Activated naive CD4-positive, alpha-beta T cell treated with anti-CD3 and anti-CD28 coated beads, Interleukin-2, amount 10 ng/mL, durations not matched to agents 7 days and 5 days (primary cell): ENCODE measurements around the gene MINDY3.

ENCODE experiments used
- CTCF ChIA-PET: fragments of 350-600 bp; sonication (Branson Sonifier 250); formaldehyde crosslinking; loops from one replicate; lab custom pipeline; 2021; ENCODE audit warnings: antibody characterized with exemption; lab: Charles Lee
- DNase-seq: peaks from one replicate; pipeline ENCODE4 v3.0.0-alpha.2; 2020
- H3K27ac Mint-ChIP-seq: one replicate; pipeline ENCODE4 v1.8.0; 2021; ENCODE audit warnings: mild to moderate bottlenecking, moderate library complexity, mixed read lengths
- H3K27me3 Mint-ChIP-seq: one replicate; pipeline ENCODE4 v1.8.0; 2021; ENCODE audit warnings: mild to moderate bottlenecking, mixed read lengths
- H3K36me3 Mint-ChIP-seq: one replicate; pipeline ENCODE4 v1.8.0; 2021; ENCODE audit warnings: mixed read lengths
- H3K4me1 Mint-ChIP-seq: one replicate; pipeline ENCODE4 v1.8.0; 2021; ENCODE audit warnings: mixed read lengths
- H3K4me3 Mint-ChIP-seq: one replicate; pipeline ENCODE4 v1.8.0; 2021; ENCODE audit warnings: mild to moderate bottlenecking, moderate library complexity, mixed read lengths
- H3K9me3 Mint-ChIP-seq: one replicate; pipeline ENCODE4 v1.8.0; 2021; ENCODE audit warnings: mixed read lengths

The MINDY3 gene

DNA sequence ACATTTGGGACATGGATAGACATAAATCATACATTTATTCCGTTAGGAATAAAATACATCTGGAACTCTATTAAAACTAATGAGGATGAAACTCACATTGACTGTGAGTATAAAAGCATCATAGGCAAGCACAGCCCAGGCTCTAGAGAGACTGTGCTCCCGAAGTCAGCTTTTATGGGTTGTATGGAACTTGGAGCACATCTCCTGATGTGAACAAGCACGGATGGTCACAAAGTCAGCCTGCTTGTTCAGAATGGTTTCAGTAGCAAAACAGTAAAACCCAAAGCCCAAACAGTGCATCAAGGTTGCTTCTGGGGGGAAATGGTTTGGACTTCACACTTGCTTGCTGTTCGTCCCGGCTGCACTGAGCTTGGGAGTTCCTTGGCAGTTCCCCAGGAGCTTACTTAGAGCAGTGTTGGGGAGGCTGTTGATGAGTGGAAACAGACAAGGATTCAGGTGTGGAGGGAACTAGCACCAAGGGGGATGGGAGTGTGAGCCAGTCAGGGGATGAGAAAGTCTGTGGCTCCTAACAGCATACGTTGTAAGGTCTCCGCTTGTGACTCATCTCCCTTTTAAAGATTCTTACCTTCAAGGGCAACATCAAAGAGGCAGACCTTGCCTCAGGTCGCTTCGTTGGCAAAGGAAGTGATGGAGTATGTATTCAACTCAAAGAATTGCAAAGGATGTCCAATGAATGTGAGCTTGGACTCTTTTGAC, 120.9 kb downstream of the MINDY3 start:
- no peaks in the 10 kb centered on the region for H3K4me1 Mint-ChIP-seq
- no peak overlapping the region for H3K4me3 Mint-ChIP-seq
- H3K27me3 Mint-ChIP-seq, result peaks cover 5% of the 10 kb centered on the region
- no peak overlapping the region for H3K27ac Mint-ChIP-seq
- no peaks in the 10 kb centered on the region for H3K9me3 Mint-ChIP-seq
- CTCF ChIA-PET, result interaction anchor here (1.0 kb wide), 1 partner anchor 11 kb away, joined by 3 read pairs; no protein-coding TSS in a partner anchor
- H3K36me3 Mint-ChIP-seq, result no peaks in the 10 kb centered on the region
- no peak for DNase-seq

DNA sequence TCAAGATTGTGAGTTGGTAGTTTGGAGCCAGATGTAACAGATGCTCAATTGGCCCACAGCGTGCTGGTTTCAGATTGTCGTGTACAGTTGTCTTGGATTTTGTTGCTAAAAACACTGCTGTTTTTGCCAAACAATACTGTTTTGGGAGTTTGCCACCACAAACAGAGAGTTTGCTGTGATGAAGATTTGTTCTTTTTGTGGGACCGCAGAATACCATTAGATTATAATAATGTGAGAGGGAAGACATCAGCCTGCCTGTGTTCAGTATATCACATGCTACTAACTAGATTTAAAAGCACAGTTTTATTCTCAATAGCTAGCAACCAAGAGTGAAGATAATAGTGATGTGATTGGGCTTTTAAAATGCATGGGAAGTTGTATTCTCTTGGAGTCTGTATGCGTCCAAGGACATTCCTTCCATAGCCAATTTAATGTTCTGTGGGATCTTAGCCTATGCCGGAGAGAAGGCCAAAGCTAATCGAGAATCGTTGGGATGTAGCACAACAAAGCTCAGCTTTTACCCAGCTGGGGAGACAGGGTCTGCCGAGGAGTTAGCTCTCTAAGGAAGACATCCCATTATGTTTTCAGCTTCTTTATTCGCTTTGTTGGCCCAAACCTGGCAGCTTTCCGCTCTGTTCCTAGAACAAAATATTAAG, 121.9 kb downstream of the MINDY3 start:
- DNase-seq, result no peak
- Mint-ChIP-seq H3K4me1 (no peaks in the 10 kb centered on the region), H3K9me3 (no peaks in the 10 kb centered on the region), H3K4me3 (no peak overlapping the region), H3K27me3 (peaks cover 6% of the 10 kb centered on the region), H3K27ac (no peak overlapping the region), H3K36me3 (no peaks in the 10 kb centered on the region)
- CTCF ChIA-PET, result interaction anchor here (1.0 kb wide), 1 partner anchor 12 kb away, joined by 3 read pairs; no protein-coding TSS in a partner anchor

DNA sequence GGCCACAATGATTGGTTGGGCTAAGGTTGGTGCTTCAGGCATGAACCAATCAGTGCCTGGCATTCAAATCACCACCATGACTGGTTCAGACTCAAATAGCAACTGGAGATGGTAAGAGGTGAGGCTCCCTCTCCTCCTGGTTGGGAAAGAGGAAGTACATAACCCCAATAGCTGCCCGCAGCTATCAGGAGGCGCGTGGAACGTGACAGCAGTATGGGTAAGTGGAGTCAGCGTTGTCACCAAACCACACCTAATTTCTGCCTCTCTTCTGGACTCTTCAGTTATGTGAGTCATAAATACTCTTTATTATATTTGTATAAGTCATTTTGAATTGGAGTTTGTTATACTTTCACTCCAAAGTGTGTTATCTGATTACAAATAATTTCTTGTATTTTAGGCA, 122.7 kb downstream of the MINDY3 start:
- no peaks in the 10 kb centered on the region for H3K4me1 Mint-ChIP-seq
- H3K4me3 Mint-ChIP-seq, result no peak overlapping the region
- H3K27me3 Mint-ChIP-seq, result peaks cover 9% of the 10 kb centered on the region
- CTCF ChIA-PET, result no interaction called here
- no peaks in the 10 kb centered on the region for H3K9me3 Mint-ChIP-seq
- DNase-seq, result no peak
- no peak overlapping the region for H3K27ac Mint-ChIP-seq
- H3K36me3 Mint-ChIP-seq, result no peaks in the 10 kb centered on the region

DNA sequence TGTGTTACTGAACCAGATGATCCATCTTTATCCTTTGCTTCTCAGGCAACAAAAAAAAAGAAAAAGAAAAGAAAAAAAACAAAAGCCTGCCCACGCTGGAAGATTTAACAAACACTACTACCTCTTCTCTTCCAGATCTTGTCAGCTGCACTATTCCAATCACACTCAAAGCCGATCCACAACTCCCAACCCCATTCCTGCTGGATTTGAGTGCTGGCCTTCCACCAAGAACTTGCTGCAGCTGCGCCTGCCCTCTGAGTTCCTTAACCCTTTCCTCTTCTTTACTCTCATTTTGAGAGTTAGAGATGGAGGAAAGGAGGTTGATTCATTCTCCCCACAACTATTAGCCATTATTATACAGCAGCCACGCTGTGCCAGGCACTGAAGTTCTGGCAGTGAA, 124.5 kb downstream of the MINDY3 start:
- DNase-seq, result no peak
- no peaks in the 10 kb centered on the region for H3K9me3 Mint-ChIP-seq
- H3K27ac Mint-ChIP-seq, result no peak overlapping the region
- peaks cover 9% of the 10 kb centered on the region for H3K27me3 Mint-ChIP-seq
- CTCF ChIA-PET, result no interaction called here
- H3K36me3 Mint-ChIP-seq, result no peaks in the 10 kb centered on the region
- H3K4me3 Mint-ChIP-seq, result no peak overlapping the region
- no peaks in the 10 kb centered on the region for H3K4me1 Mint-ChIP-seq

DNA sequence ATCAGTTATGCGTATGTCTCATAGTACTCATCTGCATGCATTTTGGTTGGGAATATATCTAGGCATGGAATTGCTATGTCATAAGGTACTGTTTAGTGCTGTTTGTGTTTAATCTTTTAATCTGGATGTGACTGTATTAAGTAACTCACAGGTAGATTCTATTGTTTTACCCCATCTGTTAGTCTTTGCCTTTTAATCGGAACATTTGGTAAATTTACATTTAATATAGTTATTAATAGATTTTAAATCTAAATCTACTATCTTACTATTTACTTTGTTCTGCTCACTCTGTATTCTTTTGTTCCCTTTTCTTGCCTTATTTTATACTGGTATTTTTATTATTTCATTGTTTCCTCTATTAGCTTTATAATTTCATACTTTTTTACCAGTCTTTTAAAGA, 130.0 kb downstream of the MINDY3 start:
- H3K4me1 Mint-ChIP-seq, result no peaks in the 10 kb centered on the region
- no peaks in the 10 kb centered on the region for H3K36me3 Mint-ChIP-seq
- H3K27me3 Mint-ChIP-seq, result peaks cover 4% of the 10 kb centered on the region
- H3K9me3 Mint-ChIP-seq, result no peaks in the 10 kb centered on the region
- DNase-seq, result no peak
- CTCF ChIA-PET, result no interaction called here
- no peak overlapping the region for H3K27ac Mint-ChIP-seq
- no peak overlapping the region for H3K4me3 Mint-ChIP-seq

DNA sequence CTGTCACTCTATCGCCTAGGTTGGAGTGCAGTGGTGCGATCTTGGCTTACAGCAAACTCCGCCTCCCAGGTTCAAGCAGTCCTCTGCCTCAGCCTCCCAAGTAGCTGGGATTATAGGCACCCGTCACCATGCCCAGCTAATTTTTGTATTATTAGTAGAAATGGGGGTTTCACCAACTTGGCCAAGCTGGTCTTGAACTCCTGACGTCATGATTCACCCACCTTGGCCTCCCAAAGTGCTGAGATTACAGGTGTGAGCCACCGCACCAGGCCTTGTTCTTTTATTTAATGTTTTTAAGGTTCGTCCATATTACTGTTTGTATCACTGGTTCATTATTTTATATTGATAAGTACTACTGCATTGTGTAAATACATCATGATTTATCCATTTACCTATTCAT, 130.4 kb downstream of the MINDY3 start:
- CTCF ChIA-PET, result no interaction called here
- no peak overlapping the region for H3K27ac Mint-ChIP-seq

More for the DNA sequence above, 130.4 kb downstream of the MINDY3 start:
- Mint-ChIP-seq H3K27me3 (peaks cover 4% of the 10 kb centered on the region), H3K4me3 (no peak overlapping the region), H3K36me3 (no peaks in the 10 kb centered on the region), H3K9me3 (no peaks in the 10 kb centered on the region), H3K4me1 (no peaks in the 10 kb centered on the region)
- DNase-seq, result no peak
